ENCODE results near the gene PDSS2.

Gene PDSS2

DNA sequence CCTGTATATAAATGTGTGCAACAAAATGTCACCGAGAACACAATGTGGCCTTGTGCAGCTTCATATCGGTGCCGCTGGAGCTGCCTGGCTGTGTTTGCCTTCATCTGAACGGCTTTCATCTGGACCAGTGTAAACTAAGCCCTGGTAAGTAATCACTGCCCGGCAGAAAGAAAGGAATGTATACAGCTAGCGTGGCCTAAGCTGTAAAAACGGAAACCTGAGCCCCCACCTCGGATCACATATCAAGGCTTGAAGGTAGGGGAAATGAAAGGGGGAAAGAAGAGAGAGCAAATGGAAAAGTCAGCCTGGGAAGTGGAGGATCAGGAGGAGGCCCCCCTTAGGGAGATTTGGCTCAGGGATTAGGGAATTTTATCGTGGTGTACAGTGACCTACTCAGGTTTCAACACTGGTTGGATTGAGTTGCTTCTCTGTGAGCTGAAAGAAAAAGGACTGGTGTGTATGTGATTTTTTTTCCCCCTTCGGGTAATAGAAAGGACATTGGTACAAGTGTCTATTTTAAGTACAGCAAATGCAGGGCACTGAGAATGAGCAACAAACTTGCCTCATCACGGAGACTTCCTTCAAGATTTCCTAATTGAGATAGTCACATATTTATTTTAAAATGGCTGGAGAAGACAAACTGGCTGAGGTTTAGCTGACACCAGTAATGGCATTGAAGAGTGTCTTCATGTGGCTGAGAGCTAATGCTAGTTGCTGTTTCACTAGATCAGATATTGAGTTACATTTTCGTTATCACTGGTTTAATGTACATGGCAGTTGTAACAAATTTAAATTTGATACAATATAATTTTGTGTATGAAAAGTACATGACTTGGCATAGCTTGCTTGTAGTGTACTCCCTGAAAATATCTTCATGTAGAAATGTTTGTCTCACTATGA, 34.0 kb upstream of the PDSS2 start:
- no peak overlapping the region for H3K4me3 ChIP-seq (ENCODE audit: low read depth, low read length)
- TF ChIP-seq, protein P1, sequence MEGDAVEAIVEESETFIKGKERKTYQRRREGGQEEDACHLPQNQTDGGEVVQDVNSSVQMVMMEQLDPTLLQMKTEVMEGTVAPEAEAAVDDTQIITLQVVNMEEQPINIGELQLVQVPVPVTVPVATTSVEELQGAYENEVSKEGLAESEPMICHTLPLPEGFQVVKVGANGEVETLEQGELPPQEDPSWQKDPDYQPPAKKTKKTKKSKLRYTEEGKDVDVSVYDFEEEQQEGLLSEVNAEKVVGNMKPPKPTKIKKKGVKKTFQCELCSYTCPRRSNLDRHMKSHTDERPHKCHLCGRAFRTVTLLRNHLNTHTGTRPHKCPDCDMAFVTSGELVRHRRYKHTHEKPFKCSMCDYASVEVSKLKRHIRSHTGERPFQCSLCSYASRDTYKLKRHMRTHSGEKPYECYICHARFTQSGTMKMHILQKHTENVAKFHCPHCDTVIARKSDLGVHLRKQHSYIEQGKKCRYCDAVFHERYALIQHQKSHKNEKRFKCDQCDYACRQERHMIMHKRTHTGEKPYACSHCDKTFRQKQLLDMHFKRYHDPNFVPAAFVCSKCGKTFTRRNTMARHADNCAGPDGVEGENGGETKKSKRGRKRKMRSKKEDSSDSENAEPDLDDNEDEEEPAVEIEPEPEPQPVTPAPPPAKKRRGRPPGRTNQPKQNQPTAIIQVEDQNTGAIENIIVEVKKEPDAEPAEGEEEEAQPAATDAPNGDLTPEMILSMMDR (IDR thresholded peaks at IDR 0.05; ENCODE audit: borderline replicate concordance, insufficient read depth, low read depth, low read length) = no peak

DNA sequence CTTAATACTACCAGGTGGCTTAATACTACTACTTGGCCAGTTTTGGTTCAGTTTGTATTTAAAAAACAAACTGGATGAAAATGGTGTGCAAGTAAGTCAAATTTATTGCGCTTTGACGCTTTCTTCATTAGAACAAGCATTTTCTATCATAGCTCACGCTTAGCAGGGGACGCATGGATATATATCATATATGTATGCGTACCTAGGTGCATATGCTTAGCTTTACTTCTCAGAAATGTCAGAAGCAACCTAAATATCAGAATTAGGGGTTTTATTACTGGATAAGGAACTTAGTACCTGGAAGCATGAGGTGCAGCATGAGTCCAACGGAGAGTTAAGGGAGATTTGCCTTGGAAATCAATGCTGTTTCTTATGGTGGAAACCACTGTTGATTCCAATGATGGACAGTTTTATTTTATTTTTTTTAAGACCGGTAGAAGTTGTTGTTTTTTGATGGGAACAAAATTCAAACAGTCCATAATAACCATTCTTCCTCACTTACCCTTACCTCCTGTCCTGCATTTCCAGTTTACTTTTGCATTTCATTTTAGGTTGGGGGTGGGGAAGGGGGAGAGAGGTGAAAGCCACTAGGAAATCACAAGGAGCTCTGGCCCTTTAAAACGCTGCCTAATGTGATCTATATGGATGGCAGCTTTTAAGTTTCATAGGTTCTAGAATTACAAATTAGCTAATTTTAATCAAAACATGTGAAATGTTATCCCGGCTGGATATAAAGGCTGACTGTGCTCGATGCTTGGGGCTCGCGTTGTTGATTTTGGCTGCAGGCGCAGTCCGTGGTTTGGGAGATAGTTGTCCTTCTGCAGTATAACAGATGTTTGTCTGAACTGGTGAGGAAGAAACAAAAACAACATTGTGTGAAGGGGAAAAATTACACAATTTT, 32.6 kb upstream of the PDSS2 start:
- H3K4me3 ChIP-seq (ENCODE audit: low read depth, low read length) = peak overlapping the region; percentile 73
- TF ChIP-seq, protein P1 (IDR thresholded peaks at IDR 0.05; ENCODE audit: borderline replicate concordance, insufficient read depth, low read depth, low read length) = no peak

DNA sequence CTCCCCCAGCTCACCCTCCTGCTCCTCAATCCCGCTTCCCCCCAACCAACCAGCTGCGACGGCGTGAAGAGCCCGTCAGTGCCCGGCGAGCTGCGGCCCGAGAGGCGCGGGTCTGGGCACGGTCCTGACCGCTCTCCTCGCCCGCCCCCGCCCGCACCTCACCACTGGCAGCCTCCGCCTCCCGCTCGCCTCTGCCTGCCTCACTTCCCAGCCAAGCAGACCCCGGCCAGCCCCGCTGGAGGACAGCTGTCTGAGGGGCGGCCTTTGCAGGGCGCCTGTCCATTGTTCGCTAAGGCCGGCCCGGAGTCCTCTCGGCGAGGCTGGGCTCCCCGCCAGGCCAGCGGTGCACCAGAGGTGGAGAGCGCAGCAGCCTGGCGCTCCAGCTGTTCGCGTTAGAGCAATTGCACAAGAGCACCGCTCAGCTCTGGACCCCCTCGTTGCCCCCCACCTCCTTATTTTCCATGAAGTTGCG, 31.8 kb upstream of the PDSS2 start:
- TF ChIP-seq, protein P1 (IDR thresholded peaks at IDR 0.05; ENCODE audit: borderline replicate concordance, insufficient read depth, low read depth, low read length) = no peak
- peak overlapping the region; percentile 73 for H3K4me3 ChIP-seq (ENCODE audit: low read depth, low read length)

DNA sequence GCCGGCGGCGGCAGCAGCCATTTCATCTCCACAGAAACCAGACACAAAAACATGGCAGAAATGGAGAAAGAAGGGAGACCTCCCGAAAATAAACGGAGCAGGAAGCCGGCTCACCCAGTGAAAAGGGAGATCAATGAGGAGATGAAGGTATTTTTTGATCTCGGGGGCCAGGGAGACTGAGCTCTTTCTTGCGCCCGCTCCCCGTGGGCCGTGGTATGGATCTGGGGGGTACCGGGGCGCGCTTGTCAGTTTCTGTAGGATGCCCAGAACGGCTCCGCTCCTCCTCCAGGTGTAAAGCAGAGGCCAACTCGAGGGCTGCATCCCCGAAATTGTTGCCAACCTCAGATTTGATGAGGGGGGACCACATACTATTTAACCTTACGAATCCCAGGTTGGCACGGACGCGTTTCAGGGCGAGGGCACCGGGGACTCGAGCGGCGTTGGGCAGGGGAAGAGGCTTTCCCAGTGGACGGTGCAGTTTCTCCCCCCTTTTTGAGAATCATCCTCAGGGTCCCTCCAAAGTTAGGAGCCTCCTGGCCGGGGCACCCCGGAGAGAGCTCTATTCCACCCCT, 31.3 kb upstream of the PDSS2 start:
- H3K4me3 ChIP-seq (ENCODE audit: low read depth, low read length) = peak overlapping the region; percentile 73
- TF ChIP-seq, protein P1 (IDR thresholded peaks at IDR 0.05; ENCODE audit: borderline replicate concordance, insufficient read depth, low read depth, low read length) = no peak

DNA sequence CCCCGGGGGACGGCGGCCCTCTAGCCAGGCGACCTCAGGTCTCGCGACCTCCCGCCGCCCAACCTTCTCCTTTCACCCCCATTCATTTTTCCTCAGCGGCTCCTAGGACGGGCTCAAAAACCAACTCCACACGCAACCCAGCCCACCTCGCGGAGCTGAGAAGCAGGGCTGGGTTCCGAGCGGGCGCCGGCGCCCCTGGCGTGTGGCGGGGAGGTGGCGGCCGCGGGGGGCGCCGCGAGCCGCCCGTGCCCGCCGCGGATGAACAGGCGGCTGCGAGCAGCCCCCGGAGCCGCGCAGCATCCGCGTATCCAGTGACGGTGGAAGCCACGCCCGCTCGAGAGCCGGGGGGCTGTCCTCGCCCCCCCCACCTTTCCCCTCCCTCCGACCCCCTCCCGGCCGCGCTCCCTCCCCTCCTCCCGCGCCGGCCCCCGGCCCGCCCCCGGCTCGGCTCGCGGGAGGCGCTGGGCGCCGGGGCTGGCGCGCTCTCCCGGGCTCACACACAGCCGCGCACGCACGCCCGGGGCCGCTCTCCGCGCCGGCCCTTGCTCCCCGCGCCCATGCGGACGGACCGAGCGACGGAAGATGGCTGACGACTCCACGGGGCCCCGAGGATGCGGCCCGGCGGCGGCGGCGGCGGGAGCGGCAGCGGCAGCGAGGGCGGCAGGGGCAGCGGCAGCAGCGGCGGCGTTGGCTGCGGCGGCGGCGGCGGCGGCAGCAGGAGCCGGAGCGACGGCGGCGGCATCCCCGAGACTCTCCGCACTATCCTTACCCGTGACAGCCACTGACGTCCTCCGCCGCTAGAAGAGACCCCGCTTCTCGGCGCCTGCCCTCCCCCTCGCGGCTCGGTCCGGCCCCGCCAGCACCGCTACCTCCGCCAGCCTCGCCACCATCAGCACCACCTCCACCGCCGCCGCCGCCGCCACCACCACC, 30.5 kb upstream of the PDSS2 start, which contains the start of gene SOBP:
Gene SOBP, plus strand, starts transcription at position 482 of the 930 bp plus-strand sequence. CDS start 500 bp downstream, outside the sequence.
- TF ChIP-seq, protein P1 (IDR thresholded peaks at IDR 0.05; ENCODE audit: borderline replicate concordance, insufficient read depth, low read depth, low read length) = 0 out of 2 replicates have a peak, but pooled peaks have one; percentile 10
- H3K4me3 ChIP-seq (ENCODE audit: low read depth, low read length) = peak within 1 kb of the TSS; percentile 73
